NCI-H2029 (cell line): Measurements from ENCODE around the gene CNP.
"Not testable (repeated sequence)": the region's sequence is repeated elsewhere in the genome, so short reads cannot be mapped to it uniquely, and the experiment has no call there.

ENCODE experiments used
- DNase-seq: peaks from one replicate; lab custom pipeline; 2025; lab: John Stamatoyannopoulos, UW

The CNP gene

DNA sequence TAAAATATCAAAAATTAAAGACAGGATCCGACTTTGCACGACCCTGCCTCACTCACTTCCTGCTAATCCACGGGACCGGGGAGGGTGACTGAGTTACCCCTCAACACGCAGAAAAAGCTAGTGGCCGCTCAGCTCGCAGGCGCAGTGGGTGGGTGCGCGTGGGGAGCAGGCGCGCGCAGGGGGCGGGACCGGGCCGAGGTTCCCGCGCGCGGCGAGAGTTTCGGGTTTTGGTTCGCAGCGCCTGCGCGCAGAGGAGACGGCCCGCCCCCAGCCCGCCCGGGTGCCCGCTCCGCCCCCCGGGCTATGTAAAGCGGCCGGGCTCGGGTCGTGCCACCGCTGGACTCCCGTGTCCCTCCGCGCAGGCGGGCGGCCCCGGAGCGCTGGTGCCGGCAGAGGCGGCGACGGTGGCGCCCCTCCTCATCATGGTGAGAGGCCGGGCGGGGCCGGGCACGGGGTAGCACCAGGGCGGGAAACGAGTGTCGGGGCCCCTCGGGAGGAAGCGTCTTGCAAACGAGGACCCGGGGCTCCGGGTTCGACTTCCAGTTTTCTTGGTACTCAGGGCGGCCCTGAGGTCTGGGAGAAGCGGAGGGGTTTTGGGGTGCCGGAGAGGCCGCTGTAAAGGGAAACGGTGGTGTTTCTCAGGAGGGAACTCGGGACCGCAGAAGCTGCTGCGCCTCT, at the start of gene CNP:
TSS of gene CNP (plus strand) at position 333 of the 678 bp plus-strand sequence. CDS start at position 423, 90 bp downstream.
- peak; percentile 67 for DNase-seq

DNA sequence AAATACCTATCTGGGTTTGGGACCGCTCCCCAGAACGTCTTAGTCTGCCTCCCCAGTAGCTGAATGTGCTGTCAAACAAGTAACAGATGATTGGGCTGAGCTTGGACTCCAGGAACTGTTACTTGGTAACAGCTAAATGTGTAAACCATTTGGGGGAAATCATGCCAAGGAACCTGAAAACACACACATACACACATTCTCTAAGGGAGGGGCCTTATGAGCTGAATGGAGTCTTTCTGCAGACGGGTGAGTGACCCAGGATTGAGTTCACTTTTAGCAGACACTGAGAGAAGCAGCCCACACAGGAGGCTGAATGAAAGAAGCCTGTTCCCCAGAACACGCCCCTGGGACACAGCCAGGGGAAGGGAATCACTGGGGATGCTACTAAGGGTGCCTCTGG, 49.4 kb upstream of the CNP start:
- DNase-seq: no peak

DNA sequence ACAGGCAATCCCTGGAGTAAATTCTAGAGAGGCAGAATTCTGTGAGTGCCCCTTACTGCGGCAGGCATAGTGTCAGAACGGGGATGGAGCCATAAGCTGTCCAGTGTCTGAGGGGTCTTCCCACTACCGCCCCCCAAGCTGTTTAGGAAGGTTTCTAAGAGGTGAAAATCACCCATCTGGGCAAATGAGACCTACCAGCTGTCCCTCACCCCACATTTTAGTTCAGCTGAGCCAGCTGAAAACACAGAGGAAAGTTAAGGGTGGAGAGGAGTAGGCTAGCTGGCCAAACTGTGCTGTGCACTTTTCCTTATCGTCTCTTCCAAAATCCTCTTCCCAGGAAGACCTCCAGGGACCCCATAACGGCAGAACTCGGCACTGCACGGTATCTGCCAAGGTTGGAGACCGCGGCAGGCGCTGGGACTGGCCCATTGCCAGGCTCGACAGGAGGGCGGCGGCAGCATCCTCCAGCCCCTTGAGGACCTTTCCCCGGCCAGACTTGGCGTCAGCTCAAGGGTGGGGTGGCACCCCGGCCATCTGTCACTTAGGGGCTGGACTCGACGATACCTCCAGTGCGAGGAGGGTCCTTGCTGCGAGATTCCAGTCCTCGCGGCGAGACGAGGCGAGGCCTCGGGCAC, 48.8 kb upstream of the CNP start:
- DNase-seq: peak; percentile 46

DNA sequence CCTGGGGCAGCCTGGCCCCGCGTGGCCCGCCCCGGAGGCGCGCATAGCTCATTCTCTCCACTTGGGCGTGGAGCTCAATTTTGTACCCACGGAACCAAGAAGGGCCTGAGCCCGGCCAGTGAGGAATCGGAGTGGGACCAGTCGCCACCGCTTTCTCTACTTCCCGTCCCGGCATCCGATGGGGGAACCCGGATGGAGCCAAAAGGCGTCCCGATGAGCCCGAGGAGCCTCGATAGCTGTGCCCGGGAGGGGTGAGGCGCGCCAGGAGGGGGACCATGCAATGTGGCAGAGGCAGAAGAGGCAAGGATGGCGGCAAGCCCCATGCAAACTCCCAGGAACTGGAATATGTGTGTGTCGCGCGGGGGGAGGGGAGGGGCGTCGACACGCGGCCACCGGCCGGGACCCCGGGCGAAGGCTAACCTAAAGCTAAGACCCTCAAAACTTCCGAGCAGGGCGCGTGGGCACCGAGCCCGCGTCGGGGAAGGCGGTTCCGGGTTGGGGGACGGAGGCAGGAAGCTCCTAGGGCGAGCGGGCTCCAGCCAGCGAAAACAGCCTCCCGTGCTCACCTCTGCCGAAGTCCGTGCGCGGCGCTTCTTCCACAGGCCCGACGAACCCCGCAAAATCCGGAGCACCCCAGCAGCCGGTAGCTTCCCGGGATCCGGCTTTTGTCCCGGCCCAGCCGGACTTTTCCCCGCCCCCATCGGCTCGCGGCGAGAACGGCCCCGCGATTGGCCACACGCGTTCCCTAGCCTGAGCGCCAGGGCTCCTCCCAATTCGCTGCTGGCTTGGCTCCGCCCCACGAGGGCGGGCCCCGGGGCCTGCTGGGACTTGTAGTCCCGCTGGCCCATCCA, 48.1 kb upstream of the CNP start, which contains the start of gene ACLY:
TSS of gene ACLY (minus strand) at position 638 of the 851 bp plus-strand sequence. CDS start 5,078 bp downstream, outside the sequence.
- peak; percentile 90 for DNase-seq

DNA sequence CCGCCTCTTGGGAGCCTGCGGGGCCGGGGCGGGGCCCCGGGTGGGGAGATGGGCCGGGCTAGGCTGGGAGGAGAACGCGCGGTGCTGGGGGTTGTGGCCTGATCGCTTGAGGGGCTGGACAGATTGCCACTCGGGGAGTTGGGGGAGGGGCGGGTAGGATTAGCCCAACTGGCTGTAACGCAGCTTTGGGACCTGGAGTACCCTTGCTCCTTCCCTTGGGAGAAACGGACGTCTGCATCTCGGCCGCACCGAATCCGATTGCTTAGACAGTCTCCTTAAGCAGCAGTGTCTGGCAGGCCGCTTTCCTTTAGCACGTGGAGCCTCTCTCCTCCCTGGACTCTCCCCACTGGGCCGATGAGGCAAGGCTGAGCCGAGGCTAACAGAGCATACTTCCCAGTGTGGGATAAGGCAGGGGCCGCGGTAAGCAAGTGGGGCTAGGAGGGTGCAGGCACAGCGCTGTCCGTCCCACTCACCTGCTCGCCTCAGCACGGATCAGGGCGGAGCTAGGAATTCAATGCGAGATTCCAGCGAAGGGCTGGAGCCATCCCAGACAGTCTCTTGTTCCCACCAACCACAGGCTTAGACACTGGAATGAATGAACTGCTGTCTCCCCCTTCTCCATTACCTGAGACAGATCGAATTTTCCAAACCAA, 47.3 kb upstream of the CNP start:
- no peak for DNase-seq

DNA sequence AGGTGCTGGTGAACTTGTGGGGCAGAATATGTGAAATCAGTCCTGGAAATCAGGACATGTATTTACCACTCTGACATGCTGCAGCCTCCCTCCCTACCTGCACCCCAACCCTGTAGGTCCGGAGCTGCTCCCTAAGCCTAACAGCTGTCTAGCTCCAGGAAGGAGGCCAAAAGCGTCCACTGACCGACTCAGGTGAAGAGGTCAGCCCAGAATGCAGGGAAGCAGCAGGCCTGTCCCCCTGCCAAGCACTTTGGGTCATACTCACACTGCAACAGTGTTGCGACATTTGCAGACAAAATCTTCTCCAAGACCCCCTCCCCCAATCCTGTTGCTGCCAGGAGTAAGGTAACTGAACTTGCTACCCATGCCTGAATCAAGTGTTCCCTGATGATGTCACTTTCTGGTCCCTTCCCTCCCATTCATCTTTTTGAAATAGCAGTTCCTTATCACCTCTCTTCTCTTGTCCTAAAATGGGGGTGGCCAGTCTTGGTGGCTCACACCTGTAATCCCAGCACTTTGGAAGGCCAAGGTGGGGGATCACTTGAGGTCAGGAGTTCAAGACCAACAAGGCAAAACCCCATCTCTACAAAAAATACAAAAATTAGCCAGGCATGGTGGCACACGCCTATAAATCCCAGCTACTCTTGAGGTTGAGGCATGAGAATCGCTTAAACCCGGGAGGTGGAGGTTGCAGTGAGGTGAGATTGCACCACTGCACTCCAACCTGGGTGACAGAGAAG, 46.6 kb upstream of the CNP start:
- no peak for DNase-seq

DNA sequence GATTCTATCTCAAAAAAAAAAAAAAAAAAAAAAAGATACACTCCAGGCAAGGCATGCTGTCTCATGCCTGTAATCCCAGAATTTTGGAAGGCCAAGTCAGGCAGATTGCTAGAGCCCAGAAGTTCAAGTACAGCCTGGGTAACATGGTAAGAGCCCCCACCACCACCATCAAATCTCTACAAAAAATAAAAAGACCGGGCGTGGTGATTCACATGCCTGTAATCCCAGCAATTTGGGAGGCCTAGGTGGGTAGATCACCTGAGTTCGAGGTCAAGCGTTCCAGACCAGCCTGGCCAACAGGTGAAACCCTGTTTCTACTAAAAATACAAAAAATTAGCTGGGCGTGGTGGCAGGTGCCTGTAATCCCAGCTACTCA, 46.0 kb upstream of the CNP start:
- DNase-seq: no peak

DNA sequence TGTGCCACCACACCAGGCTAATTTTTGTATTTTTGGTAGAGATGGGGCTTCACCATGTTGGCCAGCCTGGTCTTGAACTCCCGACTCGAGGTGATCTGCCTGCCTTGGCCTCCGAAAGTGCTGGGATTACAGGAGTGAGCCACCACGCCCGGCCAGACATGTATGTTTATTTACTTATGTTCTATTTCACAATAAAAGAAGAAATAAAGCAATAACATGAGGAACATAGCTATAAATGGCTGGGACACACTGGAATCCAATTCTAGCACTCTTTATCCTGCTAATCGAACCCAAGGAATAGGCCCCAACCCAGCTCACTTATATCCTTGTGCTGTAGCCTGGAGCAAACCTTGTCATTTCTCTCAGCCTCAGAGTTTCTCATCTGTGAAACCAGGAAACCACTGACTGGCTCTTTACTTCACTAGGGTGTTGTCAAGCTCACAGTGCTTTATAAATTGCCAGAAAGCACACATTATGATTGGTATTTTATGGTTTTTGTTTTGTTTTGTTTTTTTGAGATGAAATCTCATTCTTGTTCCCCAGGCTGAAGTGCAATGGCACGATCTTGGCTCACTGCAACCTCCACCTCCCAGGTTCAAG, 40.5 kb upstream of the CNP start:
- DNase-seq: no peak

DNA sequence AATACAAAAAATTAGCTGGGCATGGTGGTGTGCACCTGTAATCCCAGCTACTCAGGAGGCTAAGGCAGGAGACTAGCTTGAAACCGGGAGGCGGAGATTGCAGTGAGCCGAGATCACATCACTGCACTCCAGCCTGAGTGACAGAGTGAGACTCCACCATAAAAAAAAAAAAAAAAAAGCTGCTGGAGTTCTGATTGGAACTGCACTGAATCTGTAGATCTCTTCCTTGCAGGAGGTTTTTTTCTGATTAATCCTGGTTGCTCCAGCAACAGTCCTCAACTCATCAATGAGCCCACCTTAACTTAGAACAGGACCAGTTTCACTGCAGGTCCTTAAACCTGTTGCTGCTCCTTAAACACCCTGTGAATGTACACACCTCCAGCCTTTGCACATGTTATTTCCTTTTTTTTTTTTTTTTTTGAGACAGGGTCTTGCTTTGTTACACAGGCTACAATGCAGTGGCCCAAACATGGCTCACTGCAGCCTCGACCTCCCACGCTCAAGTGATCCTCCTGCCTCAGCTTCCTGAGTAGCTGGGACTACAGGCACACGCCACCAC, 37.8 kb upstream of the CNP start:
- DNase-seq: no peak

DNA sequence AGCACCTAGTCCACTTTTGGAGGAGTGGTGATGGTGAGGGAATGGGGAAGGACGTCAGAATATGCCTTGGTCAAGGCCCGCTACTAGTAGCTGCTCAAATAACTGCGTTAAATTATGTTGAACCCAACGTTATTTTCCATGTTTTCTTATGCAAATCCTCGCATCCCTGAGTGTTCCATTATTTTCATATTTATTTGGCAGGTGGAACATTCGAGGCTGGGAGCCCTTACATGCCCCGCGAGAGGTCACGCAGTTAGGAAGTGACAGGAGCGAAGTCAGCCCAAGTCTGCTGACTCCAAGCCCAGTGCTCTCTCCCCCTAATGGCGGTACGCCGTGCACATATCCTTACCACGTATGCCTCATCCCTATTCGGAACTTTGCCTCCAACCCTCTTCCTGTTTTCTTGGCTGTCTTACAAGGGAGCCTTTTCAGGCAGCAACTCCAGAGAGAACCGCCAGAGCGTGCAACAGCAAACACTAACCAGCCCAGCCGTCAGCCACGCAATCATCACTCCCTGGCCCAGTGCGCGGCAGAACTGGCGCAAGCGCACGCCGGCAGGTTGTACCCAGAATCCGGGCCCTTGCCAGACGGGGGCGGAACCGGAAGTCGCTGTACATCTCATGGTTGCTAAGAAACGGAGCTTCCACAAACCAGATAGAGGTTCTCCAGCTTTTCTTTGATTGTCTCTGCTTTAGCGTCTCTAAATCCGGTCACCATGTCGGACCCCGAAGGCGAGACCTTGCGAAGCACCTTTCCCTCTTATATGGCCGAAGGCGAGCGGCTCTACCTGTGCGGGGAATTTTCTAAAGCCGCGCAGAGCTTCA, 36.4 kb upstream of the CNP start, which contains the start of gene ODAD4:
TSS of gene ODAD4 (plus strand) at position 609 of the 824 bp plus-strand sequence. CDS start at position 716, 107 bp downstream.
- DNase-seq: peak; percentile 92

DNA sequence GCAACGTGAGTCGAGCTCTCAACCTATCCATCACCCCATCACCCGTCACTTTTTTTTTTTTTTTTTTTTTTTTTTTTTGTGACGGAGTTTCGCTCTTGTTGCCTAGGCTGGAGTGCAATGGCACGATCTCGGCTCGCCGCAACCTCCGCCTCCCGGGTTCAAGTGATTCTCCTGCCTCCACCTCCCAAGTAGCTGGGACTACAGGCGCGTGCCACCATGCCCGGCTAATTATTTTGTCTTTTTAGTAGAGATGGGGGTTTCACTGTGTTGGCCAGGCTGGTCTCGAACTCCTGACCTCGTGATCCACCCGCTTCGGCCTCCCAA, 35.8 kb upstream of the CNP start:
- DNase-seq: not testable (repeated sequence)

DNA sequence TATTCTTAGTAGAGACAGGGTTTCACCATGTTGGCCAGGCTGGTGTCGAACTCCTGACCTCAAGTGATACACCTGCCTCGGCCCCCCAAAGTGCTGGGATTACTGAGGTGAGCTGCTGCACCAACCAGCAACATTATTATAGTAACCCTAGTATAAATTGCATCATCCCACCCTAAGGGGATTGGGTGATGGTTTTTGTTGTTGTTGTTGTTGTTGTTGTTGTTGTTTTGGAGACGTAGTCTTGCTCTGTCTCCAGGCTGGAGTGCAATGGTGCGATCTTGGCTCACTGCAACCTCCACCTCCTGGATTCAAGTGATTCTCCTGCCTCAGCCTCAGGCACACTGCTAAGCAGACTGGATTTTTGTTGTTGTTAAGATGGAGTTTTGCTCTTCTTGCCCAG, 34.9 kb upstream of the CNP start:
- not testable (repeated sequence) for DNase-seq

DNA sequence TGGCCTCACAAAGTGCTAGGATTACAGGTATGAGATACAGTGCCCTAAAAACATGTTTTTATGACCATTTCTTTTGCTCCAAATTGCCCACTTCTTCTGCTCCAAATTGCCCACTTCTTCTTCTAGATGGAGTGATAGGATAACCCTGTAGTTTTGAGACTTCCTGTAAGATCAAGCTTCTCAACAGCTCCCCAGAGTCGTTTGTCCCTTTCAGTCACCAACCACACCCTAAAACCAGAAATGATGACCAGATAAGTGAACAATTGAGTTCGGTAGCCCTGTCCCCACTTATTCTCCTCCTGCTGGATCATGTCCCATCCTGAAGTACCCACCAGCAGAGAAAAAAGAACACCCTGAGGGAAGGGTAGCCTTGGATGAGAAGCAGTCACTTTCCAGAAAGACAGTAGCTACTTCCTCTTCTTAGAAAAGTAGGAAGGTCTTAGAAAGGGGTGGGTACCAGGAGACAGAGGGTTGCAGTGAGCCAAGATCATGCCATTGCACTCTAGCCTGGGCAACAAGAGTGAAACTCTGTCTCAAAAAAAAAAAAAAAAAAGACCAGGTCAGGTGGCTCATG, 33.7 kb upstream of the CNP start:
- DNase-seq: no peak

DNA sequence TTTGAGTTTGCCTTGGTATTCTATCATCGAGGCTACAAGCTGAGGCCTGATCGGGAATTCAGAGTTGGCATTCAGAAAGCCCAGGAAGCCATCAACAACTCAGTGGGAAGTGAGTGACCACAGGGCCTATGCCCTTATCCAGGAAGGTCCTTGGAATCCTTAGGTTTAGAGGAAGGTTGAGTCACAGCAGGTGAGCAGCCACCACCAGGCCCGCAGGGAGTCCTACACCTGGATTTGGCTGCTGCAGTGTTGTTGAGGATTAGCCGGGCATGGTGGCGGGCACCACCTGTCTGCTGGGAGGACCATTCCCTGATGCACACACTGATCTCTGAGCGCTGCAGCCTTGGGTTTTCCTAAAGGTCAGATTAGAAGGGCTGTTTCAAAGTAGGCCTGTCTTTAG, 31.0 kb upstream of the CNP start:
- DNase-seq: no peak

DNA sequence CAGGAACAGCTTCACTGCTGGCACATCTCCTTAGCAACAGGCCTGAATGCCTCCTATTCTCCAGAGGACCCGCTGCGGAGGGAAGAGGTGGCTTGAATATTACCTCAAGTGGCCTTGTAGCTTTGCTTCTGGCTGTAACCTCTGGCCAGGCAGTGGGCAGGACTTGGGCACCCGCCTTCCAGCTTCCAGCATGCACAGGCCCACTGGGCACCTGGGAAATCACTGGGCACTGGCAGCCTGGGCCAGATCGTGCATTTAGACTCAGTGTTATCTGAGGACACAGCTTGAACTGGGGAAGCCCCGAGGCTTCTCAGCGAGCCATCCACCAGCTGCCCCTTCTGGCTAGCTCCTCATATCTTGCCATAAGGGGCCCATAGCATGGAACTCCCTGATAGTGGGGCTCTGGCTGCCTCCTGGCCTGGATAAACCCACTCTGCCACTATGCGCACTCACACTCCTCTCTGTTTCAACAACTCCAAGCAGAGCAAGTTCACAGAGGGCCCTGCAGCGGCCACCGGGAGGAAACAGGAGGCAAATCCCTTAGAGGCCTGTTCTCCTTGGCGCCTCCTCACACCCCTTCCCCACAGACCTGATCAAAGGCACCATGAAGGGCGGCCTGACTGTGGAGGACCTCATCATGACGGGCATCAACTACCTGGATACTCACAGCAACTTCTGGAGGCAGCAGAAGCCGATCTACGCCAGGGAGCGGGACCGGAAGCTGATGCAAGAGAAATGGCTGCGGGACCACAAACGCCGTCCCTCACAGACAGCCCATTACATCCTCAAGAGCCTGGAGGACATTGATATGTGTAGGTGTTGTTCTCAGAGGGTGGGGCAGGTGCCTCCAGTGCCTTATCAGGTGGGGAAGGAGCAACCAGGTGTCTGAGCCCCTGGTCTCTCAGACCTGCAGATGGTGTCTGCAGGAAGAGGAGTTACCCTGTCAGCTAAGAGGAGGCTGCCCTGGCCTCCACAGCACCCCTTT, 28.3 kb upstream of the CNP start:
- DNase-seq: no peak

DNA sequence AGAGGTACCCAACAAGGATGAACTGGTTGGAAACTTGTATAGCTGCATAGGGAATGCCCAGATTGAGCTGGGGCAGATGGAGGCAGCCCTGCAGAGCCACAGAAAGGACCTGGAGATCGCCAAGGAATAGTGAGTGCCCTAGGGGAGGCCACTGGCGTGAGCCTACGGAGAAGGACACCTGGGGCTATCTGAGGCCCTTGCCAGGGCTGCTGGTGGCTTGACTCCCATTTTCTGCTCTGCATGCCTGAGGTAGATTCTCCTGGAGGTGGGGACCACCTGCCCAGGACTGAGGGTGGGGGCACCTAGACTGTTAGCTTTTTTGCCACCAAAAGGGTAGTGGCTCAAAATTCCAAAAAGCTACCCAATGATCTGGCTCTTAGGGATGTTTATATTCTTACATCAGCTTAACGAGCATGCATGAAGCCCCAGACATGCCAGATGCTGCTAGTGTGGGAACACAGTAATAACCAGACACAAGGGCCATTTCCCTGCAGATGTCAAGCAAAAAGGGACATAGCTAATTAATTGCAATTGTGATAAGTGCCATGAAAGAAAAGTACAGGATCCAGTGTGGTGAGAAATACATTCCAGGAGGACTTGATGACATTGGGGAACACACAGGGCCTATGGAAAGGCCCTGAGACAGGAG, 27.4 kb upstream of the CNP start:
- no peak for DNase-seq

DNA sequence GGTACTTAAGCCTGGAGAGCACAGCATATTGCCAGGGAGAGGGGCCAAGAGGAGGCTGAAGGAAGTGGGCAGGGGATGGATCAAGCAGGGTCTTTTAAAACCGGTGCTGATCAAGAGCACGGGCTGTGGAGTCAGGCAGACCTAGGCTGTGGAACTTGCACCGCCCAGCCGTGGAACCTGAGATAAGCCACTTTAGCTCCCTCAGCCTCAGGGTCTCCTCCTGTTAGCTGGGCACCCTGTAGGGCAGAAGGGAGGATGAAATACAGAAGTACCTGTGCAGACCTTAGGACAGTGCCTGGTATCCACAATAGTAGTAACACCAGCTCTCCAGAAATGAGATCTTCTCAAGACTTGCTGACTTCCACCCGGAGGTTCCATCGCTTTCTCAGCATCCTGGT, 26.9 kb upstream of the CNP start:
- DNase-seq: no peak

DNA sequence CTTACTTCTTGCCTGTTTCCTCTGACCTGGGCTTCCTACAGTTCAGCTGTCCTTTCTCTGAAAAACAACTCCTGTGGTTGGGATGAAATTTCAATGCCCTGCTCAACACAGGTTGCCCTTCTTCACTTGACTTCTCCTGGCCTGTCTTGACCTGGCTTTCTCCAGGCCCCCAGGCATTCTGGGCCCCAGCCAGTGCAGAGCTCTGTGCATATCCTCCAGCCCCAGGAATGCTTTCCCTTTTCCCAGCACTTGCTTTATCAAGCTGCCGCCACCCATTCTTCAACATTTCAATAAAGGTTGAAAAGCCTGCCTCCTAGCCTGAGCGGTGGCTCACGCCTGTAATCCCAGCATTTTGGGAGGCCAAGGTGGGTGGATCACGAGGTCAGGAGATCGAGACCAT, 25.4 kb upstream of the CNP start:
- DNase-seq: no peak
